ENCODE measurements around the gene FRK.
A peak's percentile ranks its signal among the peaks of the same experiment; 100 is the strongest.

The FRK gene

GRCh38 chr6:116041934-116042333 lies 18.8 kb downstream of the FRK start:
- Histone ChIP-seq H3K27ac (no peak overlapping the region), H3K4me3 (no peak overlapping the region)

DNA sequence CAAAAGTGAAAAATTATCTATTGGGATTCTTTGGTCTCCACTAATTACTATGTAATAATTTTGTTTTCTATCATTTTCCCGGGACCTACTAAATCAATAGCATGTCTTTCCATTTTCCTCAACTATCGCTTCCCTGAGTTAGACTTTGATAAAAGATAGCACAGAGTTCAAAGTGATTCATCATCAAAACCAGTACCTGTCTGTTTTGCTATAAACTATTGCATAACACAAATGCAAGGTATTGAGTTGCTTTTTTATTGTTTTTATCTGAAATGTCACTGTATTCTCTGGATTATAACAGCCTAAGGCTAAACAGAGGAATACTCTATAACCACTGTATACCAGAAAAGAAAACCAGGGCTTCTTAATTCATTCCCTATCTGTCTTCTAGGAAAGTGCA lies 19.7 kb downstream of the FRK start:
- H3K4me3 ChIP-seq, result no peak overlapping the region
- no peak overlapping the region for H3K27ac ChIP-seq

- Histone ChIP-seq H3K27ac (no peak overlapping the region), H3K4me3 (no peak overlapping the region)
These were observed 23.8 kb downstream of the FRK start for GRCh38 chr6:116036885-116037284.

- H3K4me3 ChIP-seq, result no peak overlapping the region
- no peak overlapping the region for H3K27ac ChIP-seq
These were observed 24.5 kb downstream of the FRK start for GRCh38 chr6:116036075-116036773.

GRCh38 chr6:116035616-116036015 lies 25.1 kb downstream of the FRK start:
- Histone ChIP-seq H3K4me3 (no peak overlapping the region), H3K27ac (no peak overlapping the region)

- H3K27ac ChIP-seq, result no peak overlapping the region
These were observed 26.4 kb downstream of the FRK start for GRCh38 chr6:116034327-116034726.

DNA sequence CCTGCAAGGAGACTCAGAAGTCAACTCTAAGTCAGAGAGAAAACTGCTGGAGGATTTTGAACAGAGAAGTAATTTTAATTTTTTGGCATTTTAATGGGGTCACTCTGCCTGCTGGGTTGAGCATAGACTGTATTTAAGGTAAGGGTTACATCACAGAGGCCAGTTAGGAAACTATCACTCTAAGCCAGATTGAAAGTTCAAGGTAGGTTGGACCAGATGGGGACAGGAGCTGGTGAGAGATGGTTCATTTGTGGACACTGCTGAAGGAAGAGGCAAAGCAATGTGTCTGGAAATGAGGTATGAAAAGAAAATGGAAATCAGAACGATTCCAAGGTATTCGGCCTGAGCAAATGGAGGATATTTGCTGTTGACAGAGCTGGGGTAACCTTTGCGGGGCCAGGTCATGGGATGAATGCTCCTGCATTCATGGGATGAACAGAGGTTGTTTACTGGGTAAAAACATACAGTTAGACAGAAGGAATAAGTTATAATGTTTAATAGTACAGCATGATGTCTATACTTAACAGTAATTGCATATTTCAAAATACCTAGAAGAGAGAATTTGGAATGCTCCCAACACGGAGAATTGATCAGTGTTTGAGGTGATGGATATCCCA lies 26.9 kb downstream of the FRK start:
- Histone ChIP-seq H3K4me3 (no peak overlapping the region), H3K27ac (no peak overlapping the region)

More at GRCh38 chr6:116034327-116034726, 26.4 kb downstream of the FRK start:
- no peak overlapping the region for H3K4me3 ChIP-seq

GRCh38 chr6:116030770-116031169 lies 29.9 kb downstream of the FRK start:
- no peak overlapping the region for H3K27ac ChIP-seq

DNA sequence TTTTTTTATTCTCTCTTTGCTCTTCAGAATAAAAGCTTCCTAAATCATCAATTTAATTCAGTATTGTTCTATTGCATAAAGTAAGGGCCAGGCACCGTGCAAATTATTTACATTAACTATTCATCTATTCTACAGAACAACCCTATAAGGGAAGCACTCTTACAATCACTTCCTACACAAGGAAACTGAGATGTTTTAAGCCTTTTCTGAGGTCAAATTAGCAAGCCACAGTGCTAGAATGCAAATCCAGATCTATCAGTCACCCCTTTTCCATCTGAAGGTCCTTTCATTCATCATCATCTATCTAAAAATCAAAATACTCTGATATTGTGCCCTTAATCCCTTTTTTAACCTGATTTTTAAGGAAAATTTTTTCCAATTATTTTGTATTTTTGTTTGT lies 31.2 kb downstream of the FRK start:
- Histone ChIP-seq H3K4me3 (no peak overlapping the region), H3K27ac (no peak overlapping the region)

More at GRCh38 chr6:116030770-116031169, 29.9 kb downstream of the FRK start:
- no peak overlapping the region for H3K4me3 ChIP-seq

- Histone ChIP-seq H3K4me3 (no peak overlapping the region), H3K27ac (no peak overlapping the region)
These were observed 32.5 kb downstream of the FRK start for GRCh38 chr6:116028233-116028632.

- H3K27ac ChIP-seq, result no peak overlapping the region
- H3K4me3 ChIP-seq, result no peak overlapping the region
These were observed 32.9 kb downstream of the FRK start for GRCh38 chr6:116027801-116028200.

GRCh38 chr6:116025405-116025804 lies 35.3 kb downstream of the FRK start:
- no peak overlapping the region for H3K4me3 ChIP-seq
- H3K27ac ChIP-seq, result no peak overlapping the region

GRCh38 chr6:116022841-116023445 lies 37.7 kb downstream of the FRK start:
- Histone ChIP-seq H3K27ac (no peak overlapping the region), H3K4me3 (no peak overlapping the region)

DNA sequence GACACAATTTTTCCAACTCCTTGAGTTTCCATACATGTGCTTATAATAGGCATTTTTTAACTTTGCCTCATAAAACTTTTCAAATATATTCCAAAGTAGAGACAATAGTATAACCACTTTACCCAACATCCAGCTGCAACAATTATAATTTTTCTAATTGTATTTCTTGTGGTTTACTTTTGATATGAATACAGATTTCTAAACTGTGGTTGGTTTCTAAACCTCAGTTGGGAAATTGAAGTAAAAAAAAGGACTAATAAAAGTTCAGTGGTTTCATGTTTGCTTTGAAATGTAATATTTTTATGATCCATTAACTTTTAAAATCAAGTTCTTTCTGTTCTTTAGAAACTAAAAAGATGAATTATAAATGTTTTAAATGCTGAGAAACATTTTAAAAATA lies 40.0 kb downstream of the FRK start:
- Histone ChIP-seq H3K4me3 (no peak overlapping the region), H3K27ac (no peak overlapping the region)

DNA sequence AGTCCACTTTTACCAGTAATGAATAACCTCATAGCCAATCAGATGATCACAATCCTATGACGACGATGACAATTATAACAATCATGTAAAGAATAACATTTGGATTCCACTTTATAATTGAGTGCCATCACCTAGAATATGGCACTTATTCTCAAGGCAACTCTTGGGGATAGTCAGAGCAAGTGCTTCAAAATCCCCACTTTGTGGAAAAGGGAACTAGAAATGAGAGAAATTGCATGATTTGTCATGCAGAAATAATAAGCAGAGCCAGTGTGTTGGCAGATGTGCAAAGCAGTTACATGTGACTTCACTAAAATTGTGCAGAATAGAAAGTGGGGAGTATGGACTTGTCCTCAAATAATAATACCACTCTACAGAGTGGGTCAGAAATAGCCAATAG lies 41.3 kb downstream of the FRK start:
- H3K27ac ChIP-seq, result no peak overlapping the region
- no peak overlapping the region for H3K4me3 ChIP-seq

DNA sequence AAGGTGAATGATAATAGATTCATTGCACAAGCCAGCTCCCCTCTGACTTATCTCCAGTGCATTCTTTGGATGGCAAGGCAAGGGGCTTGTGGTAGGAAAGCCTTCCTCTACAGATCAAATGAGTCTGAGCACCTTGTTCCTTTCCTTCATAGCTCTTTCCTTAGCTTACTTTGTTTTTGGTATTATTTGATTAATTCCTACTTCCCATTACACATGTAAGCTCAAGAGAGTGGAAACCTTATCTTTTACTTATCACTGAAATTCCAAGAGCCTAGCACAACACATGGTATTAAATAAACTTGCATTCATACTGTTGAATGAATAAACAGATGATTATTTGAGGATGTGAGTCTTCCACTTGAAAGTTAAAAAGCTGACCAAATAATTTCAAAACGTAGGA lies 41.7 kb downstream of the FRK start:
- Histone ChIP-seq H3K27ac (peak overlapping the region in 1 of 21 experiments; percentile 10), H3K4me3 (no peak overlapping the region)

- peak overlapping the region in 3 of 21 experiments; percentile 14 to 31 (median 26) for H3K27ac ChIP-seq
These were observed 43.0 kb downstream of the FRK start for GRCh38 chr6:116017546-116018295.

GRCh38 chr6:116016846-116017545 lies 43.7 kb downstream of the FRK start:
- H3K27ac ChIP-seq, result peak overlapping the region in 5 of 21 experiments; percentile 10 to 33 (median 26)
- H3K4me3 ChIP-seq, result no peak overlapping the region

More at GRCh38 chr6:116017546-116018295, 43.0 kb downstream of the FRK start:
- H3K4me3 ChIP-seq, result no peak overlapping the region

DNA sequence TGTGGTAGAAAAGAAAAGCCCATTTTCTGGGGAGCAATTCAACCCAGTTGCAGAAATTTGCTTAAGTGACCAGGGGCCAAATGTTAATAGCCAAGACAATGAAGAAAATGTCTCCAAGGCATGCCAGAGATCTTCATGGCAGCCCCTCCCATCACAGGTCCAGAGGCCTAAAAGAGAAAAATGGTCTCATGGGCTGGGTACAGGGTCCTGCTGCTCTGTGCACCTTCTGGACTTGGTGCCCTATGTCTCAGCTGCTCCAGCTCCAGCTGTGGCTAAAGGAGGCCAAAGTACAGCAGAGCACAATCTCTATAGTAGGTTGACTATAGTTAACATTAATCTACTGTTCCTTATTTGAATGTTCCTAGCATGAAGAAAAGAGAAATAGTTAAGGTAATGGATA lies 44.7 kb downstream of the FRK start:
- H3K4me3 ChIP-seq, result no peak overlapping the region
- H3K27ac ChIP-seq, result peak overlapping the region in 1 of 21 experiments; percentile 33

GRCh38 chr6:116015561-116015960 lies 45.1 kb downstream of the FRK start:
- Histone ChIP-seq H3K27ac (no peak overlapping the region), H3K4me3 (no peak overlapping the region)
